AG04450 (cell line): Measurements from ENCODE around the gene RPUSD4. TPM values are rescaled to one million over a fixed set of nuclear protein-coding genes. Genes with fewer than 3 reads are reported as not detected.

Experiments
- CTCF ChIA-PET: fragments of 300-600, 350-600 bp; formaldehyde crosslinking; extraction: SDS; loops from one replicate; lab custom pipeline; 2022; ENCODE audit warnings: antibody characterized with exemption, inconsistent platforms; lab: Charles Lee
- POLR2A ChIA-PET: fragments of 350-600 bp; formaldehyde crosslinking; extraction: SDS; loops from one replicate; lab custom pipeline; 2021; ENCODE audit warnings: antibody characterized with exemption, inconsistent platforms; lab: Yijun Ruan, JAX
- DNase-seq: peaks from one replicate; pipeline ENCODE4 v3.0.0-alpha.2; 2011; ENCODE audit warnings: low read depth, low spot score
- H3K27ac ChIP-seq: one replicate; pipeline ENCODE4 v1.5.1; 2012; ENCODE audit warnings: low read depth, low read length, control low read depth
- H3K27me3 ChIP-seq: one replicate; pipeline ENCODE4 v1.6.0; 2012; ENCODE audit warnings: low read length; ENCODE audit not compliant: control insufficient read depth, insufficient read depth
- H3K4me3 ChIP-seq: 2 replicates; pipeline ENCODE4 v1.5.1; 2011; ENCODE audit warnings: mild to moderate bottlenecking, low read depth, low read length, control low read depth
- H3K9me3 ChIP-seq: 2 replicates; pipeline ENCODE4 v1.5.1; 2012; ENCODE audit warnings: low read length; ENCODE audit not compliant: control insufficient read depth, insufficient read depth
- CTCF ChIP-seq: IDR thresholded peaks from 2 replicates; pipeline ENCODE4 v1.5.1; 2011; ENCODE audit warnings: low read depth, low read length, control low read depth, inconsistent platforms
- polyA plus RNA-seq: library from polyadenylated mRNA; depleted of rRNA; stranded (reverse); fragments of >200 nt; gene quantifications from 2 replicates; pipeline ENCODE4 v1.2.3, GENCODE V29; 2011

Gene RPUSD4
- polyA plus RNA-seq, 1 experiment = 22.0 TPM

GRCh38 chr11:126254819-126255218, 43.4 kb upstream of the RPUSD4 start:
- no peak overlapping the region for H3K27ac ChIP-seq
- POLR2A ChIA-PET = no interaction called here

DNA sequence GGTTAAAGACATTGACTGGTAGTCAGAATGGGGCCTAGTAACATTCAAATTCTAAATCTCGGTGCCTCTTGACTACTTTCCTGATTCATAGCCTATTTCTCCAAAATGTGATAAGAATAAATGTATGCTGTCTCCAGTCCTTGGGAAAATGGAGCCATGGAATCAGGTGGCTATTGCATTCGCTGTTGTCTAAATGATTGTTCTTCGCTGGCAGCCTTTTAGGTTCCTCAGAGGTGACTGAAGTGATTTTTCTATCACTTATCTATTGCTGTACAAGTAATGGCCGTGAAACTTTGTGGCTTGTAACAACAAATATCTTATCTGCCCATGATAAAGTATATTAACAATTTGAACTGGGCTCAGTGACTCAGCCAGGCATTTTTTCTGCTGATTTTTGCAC, 41.8 kb upstream of the RPUSD4 start:
- no peak overlapping the region for H3K27ac ChIP-seq
- no peaks in the 10 kb centered on the region for H3K27me3 ChIP-seq
- H3K4me3 ChIP-seq = no peak overlapping the region
- no peak for DNase-seq
- TF ChIP-seq CTCF = no peak
- CTCF ChIA-PET = no interaction called here
- POLR2A ChIA-PET = no interaction called here
- H3K9me3 ChIP-seq = no peaks in the 10 kb centered on the region

More at GRCh38 chr11:126254819-126255218, 43.4 kb upstream of the RPUSD4 start:
- no peaks in the 10 kb centered on the region for H3K27me3 ChIP-seq
- no peak for DNase-seq
- CTCF ChIA-PET = no interaction called here
- no peak overlapping the region for H3K4me3 ChIP-seq
- H3K9me3 ChIP-seq = no peaks in the 10 kb centered on the region
- no peak for TF ChIP-seq CTCF

- Histone ChIP-seq H3K27ac (peak overlapping the region; percentile 39), H3K9me3 (no peaks in the 10 kb centered on the region), H3K4me3 (no peak overlapping the region), H3K27me3 (no peaks in the 10 kb centered on the region)
- DNase-seq = no peak
- no peak for TF ChIP-seq CTCF
- CTCF ChIA-PET = no interaction called here
- POLR2A ChIA-PET = no interaction called here
Measured at GRCh38 chr11:126246636-126247035, 35.2 kb upstream of the RPUSD4 start.

DNA sequence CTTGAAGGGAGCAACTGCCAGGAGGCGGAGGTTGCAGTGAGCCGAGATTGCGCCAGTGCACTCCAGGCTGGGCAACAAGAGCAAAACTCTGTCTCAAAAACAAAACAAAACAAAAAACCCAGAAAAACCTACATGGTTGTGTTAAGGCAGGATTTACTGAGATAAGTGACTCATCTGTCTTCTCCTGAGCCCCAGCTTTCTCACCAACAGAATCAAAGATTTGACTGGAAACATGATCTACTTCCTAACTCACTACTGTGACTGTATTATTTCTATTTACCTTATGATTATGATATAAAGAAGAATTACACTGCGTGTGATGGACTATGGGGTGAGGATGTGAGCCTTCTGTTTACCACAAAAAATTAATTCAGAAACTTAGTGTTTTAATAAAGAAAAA, 21.9 kb upstream of the RPUSD4 start:
- ChIA-PET CTCF (interaction anchor here (0.7 kb wide), 1 partner anchor 150 kb away, joined by 3 read pairs; no protein-coding TSS in a partner anchor), POLR2A (no interaction called here)
- Histone ChIP-seq H3K9me3 (no peaks in the 10 kb centered on the region), H3K27me3 (no peaks in the 10 kb centered on the region), H3K4me3 (no peak overlapping the region), H3K27ac (no peak overlapping the region)
- no peak for DNase-seq
- TF ChIP-seq CTCF = no peak

DNA sequence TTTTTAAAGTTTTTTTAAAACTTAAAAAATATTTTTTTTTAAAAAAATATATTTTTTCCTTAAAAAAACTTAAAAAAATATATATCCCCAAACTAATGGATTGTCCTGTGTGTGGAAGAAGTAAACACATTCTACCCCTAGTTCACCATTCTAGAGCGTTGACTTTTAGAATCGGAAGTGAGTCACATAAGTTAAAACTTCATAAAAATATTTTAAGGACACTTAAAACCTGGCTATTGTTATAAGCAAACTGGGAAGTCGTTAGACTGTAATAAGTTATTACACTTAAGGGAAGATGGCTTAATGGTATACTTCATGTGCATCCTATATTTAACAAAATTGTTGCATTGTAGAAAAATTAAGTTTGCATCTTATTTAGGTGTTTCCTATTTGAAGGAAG, 21.2 kb upstream of the RPUSD4 start:
- no peak for TF ChIP-seq CTCF
- H3K9me3 ChIP-seq = no peaks in the 10 kb centered on the region
- no peak overlapping the region for H3K27ac ChIP-seq
- H3K27me3 ChIP-seq = no peaks in the 10 kb centered on the region
- POLR2A ChIA-PET = no interaction called here
- no peak overlapping the region for H3K4me3 ChIP-seq
- CTCF ChIA-PET = interaction anchor here (2.9 kb wide), 1 partner anchor 39 kb away, joined by 9 read pairs; no protein-coding TSS in a partner anchor
- DNase-seq = no peak
